T-cell (primary cell): ENCODE results near the gene HECTD1. TPM values are rescaled to one million over a fixed set of nuclear protein-coding genes. Genes with fewer than 3 reads are reported as not detected.
"Not testable (repeated sequence)": the region's sequence is repeated elsewhere in the genome, so short reads cannot be mapped to it uniquely, and the experiment has no call there.

Experiments
- ATAC-seq, 4 experiments: fragments of 200-7000 bp in 3 of 4; fragments of 150-1000 bp in 1 of 4; cut with Tn5 transposase; replicated peaks in 1 of 4; 1 replicate in 3 of 4; 2 replicates in 1 of 4; pipeline ENCODE4 v1.10.0; 2021; ENCODE audit warnings: moderate library complexity in 3 of 4, mild to moderate bottlenecking in 2 of 4, moderate number of reproducible peaks in 1 of 4
- CTCF ChIA-PET, 2 donors: fragments of 300-600 bp; sonication (Branson Sonifier 250); formaldehyde crosslinking; loops; one replicate each; lab custom pipeline; 2022; ENCODE audit warnings: antibody characterized with exemption in 2 of 2; lab: Charles Lee
- POLR2A ChIA-PET, 2 donors: fragments of 300-600 bp; sonication (Branson Sonifier 250); formaldehyde crosslinking; loops; one replicate each; lab custom pipeline; 2022; ENCODE audit warnings: antibody characterized with exemption in 2 of 2; lab: Charles Lee
- DNase-seq, 35 experiments: peaks; one replicate each; pipeline versions ENCODE4 v3.0.0 to v3.0.0-alpha.2; 2013 to 2023
- H3K27ac ChIP-seq: one replicate; pipeline ENCODE4 v1.5.1; 2013; ENCODE audit warnings: low read length
- H3K27me3 ChIP-seq, 2 experiments: replicated peaks in 1 of 2; 1 replicate in 1 of 2; 2 replicates in 1 of 2; pipeline versions ENCODE4 v1.6.1 to v1.7.0; 2013; ENCODE audit warnings: low read length in 1 of 2, mixed read lengths in 1 of 2; ENCODE audit not compliant: control insufficient read depth in 2 of 2, insufficient read depth in 2 of 2; ENCODE audit errors: extremely low read depth in 1 of 2
- H3K36me3 ChIP-seq, 2 donors: 1 replicate in 1 of 2; 2 replicates in 1 of 2; pipeline versions ENCODE4 v1.6.1 to v1.7.0; 2013; ENCODE audit warnings: low read length in 1 of 2; ENCODE audit not compliant: control insufficient read depth in 2 of 2, insufficient read depth in 1 of 2; ENCODE audit errors: extremely low read depth in 1 of 2
- H3K4me1 ChIP-seq, 2 experiments: 1 replicate in 1 of 2; 2 replicates in 1 of 2; pipeline versions ENCODE4 v1.6.1 to v1.7.0; 2013; ENCODE audit warnings: low read length in 2 of 2, mixed read lengths in 1 of 2; ENCODE audit not compliant: insufficient read depth in 2 of 2, control insufficient read depth in 1 of 2; ENCODE audit errors: extremely low read depth in 1 of 2
- H3K4me3 ChIP-seq, 2 donors: 1 replicate in 1 of 2; 2 replicates in 1 of 2; pipeline versions ENCODE4 v1.5.1 to v1.7.0; 2013; ENCODE audit warnings: mild to moderate bottlenecking in 2 of 2, low read length in 1 of 2, moderate library complexity in 1 of 2; ENCODE audit not compliant: control insufficient read depth in 1 of 2; ENCODE audit errors: extremely low read depth in 1 of 2
- H3K9me3 ChIP-seq: 2 replicates; pipeline ENCODE4 v1.7.0; 2013
- H3K27ac Mint-ChIP-seq, 2 donors: one replicate each; pipeline ENCODE4 v1.8.0; 2020 to 2021; ENCODE audit warnings: mild to moderate bottlenecking in 2 of 2, mixed read lengths in 2 of 2
- H3K27me3 Mint-ChIP-seq, 2 donors: one replicate each; pipeline ENCODE4 v1.8.0; 2021 to 2022; ENCODE audit warnings: mixed read lengths in 2 of 2
- H3K36me3 Mint-ChIP-seq: one replicate; pipeline ENCODE4 v1.8.0; 2021; ENCODE audit warnings: mixed read lengths
- H3K4me1 Mint-ChIP-seq, 3 donors: one replicate each; pipeline ENCODE4 v1.8.0; 2020 to 2022; ENCODE audit warnings: mixed read lengths in 3 of 3, mild to moderate bottlenecking in 1 of 3
- H3K4me3 Mint-ChIP-seq, 3 donors: one replicate each; pipeline ENCODE4 v1.8.0; 2020 to 2022; ENCODE audit warnings: mild to moderate bottlenecking in 3 of 3, mixed read lengths in 3 of 3, moderate library complexity in 3 of 3
- H3K9me3 Mint-ChIP-seq, 3 donors: one replicate each; pipeline ENCODE4 v1.8.0; 2020 to 2022; ENCODE audit warnings: mixed read lengths in 3 of 3
- WGBS: methylation state at CpG from one replicate; pipeline ENCODE4 v1.1.5; 2013; ENCODE audit warnings: missing lambda C conversion rate; ENCODE audit not compliant: insufficient coverage; 5-methylcytosine and 5-hydroxymethylcytosine counted together
- total RNA-seq, 35 experiments: library from RNA in 6 of 35; stranded (reverse) in 6 of 35; fragments of 120-200 nt in 1 of 35; gene quantifications; one replicate each; pipeline versions ENCODE4 v1.2.1 to v1.2.4 and lab custom pipeline; 2013 to 2026

Gene HECTD1
- total RNA-seq, 5 donors from 2014 or later (not counting 1 experiment from before 2014, with no cell fraction given): 118 to 194 (median 132) TPM

DNA sequence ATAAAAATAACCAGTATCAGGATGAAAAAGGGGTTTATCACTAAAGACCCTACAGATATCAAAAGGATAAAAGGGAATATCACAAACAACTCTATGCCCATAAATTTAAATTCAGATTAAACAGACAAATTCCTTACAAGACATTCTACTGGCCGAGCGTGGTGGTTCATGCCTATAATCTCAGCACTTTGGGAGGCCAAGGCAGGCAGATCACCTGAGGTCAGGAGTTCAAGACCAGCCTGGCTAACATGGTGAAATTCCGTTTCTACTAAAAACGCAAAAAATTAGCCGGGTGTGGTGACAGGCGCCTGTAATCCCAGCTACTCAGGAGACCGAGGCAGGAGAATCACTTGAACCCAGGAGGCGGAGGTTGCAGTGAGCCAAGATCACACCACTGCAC is 15.0 kb downstream of the HECTD1 start:
- H3K27ac ChIP-seq, DNase-seq, H3K4me3 Mint-ChIP-seq, H3K4me1 ChIP-seq, ATAC-seq, CTCF ChIA-PET, H3K9me3 ChIP-seq, H3K27me3 Mint-ChIP-seq, POLR2A ChIA-PET, H3K27ac Mint-ChIP-seq, H3K4me3 ChIP-seq, H3K9me3 Mint-ChIP-seq, H3K27me3 ChIP-seq: not testable (repeated sequence)
- 100% methylated on average over 6 of the region's 8 CpGs for WGBS
- H3K36me3 Mint-ChIP-seq: peaks cover 28% of the 10 kb centered on the region
- peaks cover 0 to 24% of the 10 kb centered on the region in 2 donors for H3K36me3 ChIP-seq
- H3K4me1 Mint-ChIP-seq: peaks cover 57 to 58% (median 58%) of the 10 kb centered on the region in 3 donors

DNA sequence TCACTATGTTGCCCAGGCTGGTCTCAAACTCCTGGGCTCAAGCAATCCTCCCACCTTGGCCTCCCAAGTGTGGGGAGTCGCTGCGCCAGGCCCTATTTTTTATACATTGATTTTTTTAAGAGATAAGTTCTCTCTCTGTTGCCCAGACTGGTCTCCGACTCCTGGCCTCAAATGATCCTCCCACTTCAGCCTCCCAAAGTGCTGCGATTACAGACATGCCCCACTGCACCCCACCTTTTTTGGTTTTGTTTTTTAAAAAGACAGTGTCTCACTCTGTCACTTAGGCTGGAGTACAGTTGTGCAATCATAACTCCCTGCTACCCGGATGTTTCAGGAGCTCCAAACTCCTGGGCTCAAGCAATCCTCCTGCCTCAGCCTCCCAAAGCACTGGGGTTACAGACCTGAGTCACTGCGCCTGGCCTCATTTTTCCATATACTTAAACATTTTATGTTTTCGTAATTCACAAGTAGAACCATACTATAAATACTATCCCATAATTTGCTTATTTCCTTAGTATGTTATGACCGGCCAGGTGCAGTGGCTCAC is 16.8 kb downstream of the HECTD1 start:
- Mint-ChIP-seq H3K9me3 (no peaks in the 10 kb centered on the region), H3K27ac (no peak overlapping the region), H3K27me3 (no peaks in the 10 kb centered on the region), H3K36me3 (peaks cover 24% of the 10 kb centered on the region), H3K4me1 (peaks cover 50 to 52% (median 52%) of the 10 kb centered on the region in 3 donors), H3K4me3 (no peak overlapping the region)
- no peaks in the 10 kb centered on the region for H3K9me3 ChIP-seq
- ChIA-PET POLR2A (no interaction called here), CTCF (interaction anchor here in 1 of 2 donors (1.1 kb wide), 1 partner anchor 13 kb away, joined by 3 read pairs; no protein-coding TSS in a partner anchor)
- DNase-seq (no peak), ATAC-seq (no peak)
- no peaks in the 10 kb centered on the region for H3K27me3 ChIP-seq
- H3K4me1 ChIP-seq: peaks cover 0 to 3% of the 10 kb centered on the region in 2 experiments
- no peak overlapping the region for H3K27ac ChIP-seq
- WGBS: 98% methylated on average over 5 of the region's 8 CpGs
- H3K4me3 ChIP-seq: no peak overlapping the region
- H3K36me3 ChIP-seq: peaks cover 0 to 15% of the 10 kb centered on the region in 2 donors

DNA sequence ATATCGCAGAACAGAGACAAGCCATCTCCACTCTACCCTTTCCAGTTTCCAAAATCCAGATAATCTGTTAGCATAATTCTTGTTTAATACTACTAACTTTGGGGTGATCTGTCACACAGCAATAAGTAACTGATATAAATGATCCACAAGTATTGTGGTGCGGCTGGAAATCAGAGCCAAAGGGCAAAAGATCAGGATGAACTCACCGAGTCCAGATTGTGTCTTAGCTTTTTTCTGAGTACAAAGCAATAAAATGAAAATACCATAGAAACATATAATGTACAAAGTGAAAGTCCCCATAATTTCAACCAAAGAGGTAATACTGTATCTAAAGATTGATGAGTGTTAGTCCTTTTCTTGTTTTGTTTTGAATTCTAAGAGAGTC is 17.4 kb downstream of the HECTD1 start:
- H3K4me3 ChIP-seq: no peak overlapping the region
- H3K36me3 ChIP-seq: peaks cover 5 to 13% of the 10 kb centered on the region in 2 donors
- H3K4me1 ChIP-seq: peaks cover 0 to 3% of the 10 kb centered on the region in 2 experiments
- H3K4me3 Mint-ChIP-seq: no peak overlapping the region
- H3K27ac ChIP-seq: no peak overlapping the region
- no peaks in the 10 kb centered on the region for H3K9me3 Mint-ChIP-seq
- no peak for DNase-seq
- WGBS: no CpG with 5 or more reads among the region's 3 CpGs
- H3K27me3 Mint-ChIP-seq: no peaks in the 10 kb centered on the region
- ChIA-PET POLR2A (no interaction called here), CTCF (interaction anchor here in 1 of 2 donors (1.1 kb wide), 1 partner anchor 13 kb away, joined by 3 read pairs; no protein-coding TSS in a partner anchor)
- peaks cover 25% of the 10 kb centered on the region for H3K36me3 Mint-ChIP-seq
- no peak for ATAC-seq
- H3K9me3 ChIP-seq: no peaks in the 10 kb centered on the region
- H3K27me3 ChIP-seq: no peaks in the 10 kb centered on the region
- peaks cover 47 to 49% (median 48%) of the 10 kb centered on the region in 3 donors for H3K4me1 Mint-ChIP-seq
- H3K27ac Mint-ChIP-seq: no peak overlapping the region

DNA sequence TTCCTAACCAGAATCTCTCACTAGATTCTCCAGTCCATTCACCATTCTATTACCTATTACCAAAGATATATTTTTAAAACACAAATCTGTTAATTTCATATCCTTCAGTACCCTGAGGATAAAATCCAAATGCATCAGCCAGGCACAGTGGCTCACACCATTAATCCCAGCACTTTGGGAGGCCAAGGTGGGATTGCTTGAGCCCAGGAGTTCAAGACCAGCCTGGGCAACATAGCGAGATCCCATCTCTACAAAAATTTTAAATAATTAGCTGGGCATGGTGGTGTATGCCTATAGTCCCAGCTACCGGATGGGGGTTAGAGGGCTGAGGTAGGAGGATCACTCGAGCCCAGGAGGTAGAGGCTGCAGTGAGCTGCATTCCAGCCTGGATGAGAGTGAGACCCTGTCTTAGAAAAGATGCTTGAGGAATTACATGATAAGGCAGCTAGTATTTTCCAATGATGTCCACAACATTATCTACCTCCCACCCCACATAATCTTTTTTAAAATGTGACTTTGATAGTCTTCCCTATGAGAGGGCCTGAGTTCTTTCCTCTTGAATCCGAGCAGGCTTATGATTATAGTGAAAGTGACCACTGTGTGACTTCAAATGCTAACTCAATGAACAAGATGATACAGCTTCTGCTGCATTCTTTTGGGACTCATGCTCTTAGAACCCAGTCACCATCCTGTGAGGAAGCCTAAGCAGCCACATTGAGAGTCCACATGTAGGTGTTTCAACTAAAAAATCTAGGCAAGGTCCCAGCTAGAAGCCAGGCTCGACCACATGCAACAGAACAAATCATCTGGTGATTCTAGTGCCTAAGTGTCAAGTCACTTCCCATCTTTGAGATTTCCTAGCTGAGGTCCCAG is 18.0 kb downstream of the HECTD1 start:
- H3K27me3 ChIP-seq: no peaks in the 10 kb centered on the region
- no peak for ATAC-seq
- H3K4me1 ChIP-seq: peaks cover 0 to 3% of the 10 kb centered on the region in 2 experiments
- no peak overlapping the region for H3K27ac Mint-ChIP-seq
- ChIA-PET POLR2A (no interaction called here), CTCF (no interaction called here)
- no peak for DNase-seq
- H3K9me3 Mint-ChIP-seq: no peaks in the 10 kb centered on the region
- H3K4me3 ChIP-seq: no peak overlapping the region
- H3K27me3 Mint-ChIP-seq: no peaks in the 10 kb centered on the region
- WGBS: 67% methylated on average over 3 of the region's 5 CpGs
- no peak overlapping the region for H3K4me3 Mint-ChIP-seq
- H3K27ac ChIP-seq: no peak overlapping the region
- peaks cover 27% of the 10 kb centered on the region for H3K36me3 Mint-ChIP-seq
- H3K4me1 Mint-ChIP-seq: peaks cover 44 to 47% (median 45%) of the 10 kb centered on the region in 3 donors
- no peaks in the 10 kb centered on the region for H3K9me3 ChIP-seq
- H3K36me3 ChIP-seq: peaks cover 5 to 10% of the 10 kb centered on the region in 2 donors

DNA sequence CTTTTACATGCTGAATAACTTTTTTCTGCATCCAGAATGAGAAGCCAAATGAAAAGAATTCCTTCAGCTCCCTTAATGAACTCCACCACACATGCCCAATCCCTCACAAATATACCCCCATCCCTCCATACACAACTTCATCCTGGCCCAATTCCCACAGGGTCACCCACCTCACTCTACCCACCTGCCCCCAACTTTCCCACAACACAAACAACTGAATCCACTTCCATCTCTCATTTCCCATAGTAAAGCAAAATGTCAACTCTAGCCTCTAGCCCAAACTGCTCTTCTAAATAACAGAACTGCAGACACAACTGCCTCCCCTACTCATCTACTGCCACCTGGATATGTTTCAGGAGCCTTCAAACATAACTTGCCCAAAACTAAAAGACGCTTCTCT is 18.8 kb downstream of the HECTD1 start:
- no peak overlapping the region for H3K27ac ChIP-seq
- H3K9me3 Mint-ChIP-seq: no peaks in the 10 kb centered on the region
- ATAC-seq (no peak), DNase-seq (no peak)
- H3K27ac Mint-ChIP-seq: no peak overlapping the region
- no peaks in the 10 kb centered on the region for H3K9me3 ChIP-seq
- POLR2A ChIA-PET: no interaction called here
- H3K27me3 Mint-ChIP-seq: no peaks in the 10 kb centered on the region
- peaks cover 0 to 3% of the 10 kb centered on the region in 2 experiments for H3K4me1 ChIP-seq
- no peak overlapping the region for H3K4me3 ChIP-seq
- CTCF ChIA-PET: interaction anchor here in 1 of 2 donors (0.7 kb wide), 1 partner anchor 142 kb away, joined by 3 read pairs; no protein-coding TSS in a partner anchor
- peaks cover 39 to 47% (median 42%) of the 10 kb centered on the region in 3 donors for H3K4me1 Mint-ChIP-seq
- H3K36me3 ChIP-seq: peaks cover 5 to 10% of the 10 kb centered on the region in 2 donors
- no peaks in the 10 kb centered on the region for H3K27me3 ChIP-seq
- 92% methylated on average over 1 of the region's 1 CpG for WGBS
- H3K4me3 Mint-ChIP-seq: no peak overlapping the region
- H3K36me3 Mint-ChIP-seq: peaks cover 25% of the 10 kb centered on the region

DNA sequence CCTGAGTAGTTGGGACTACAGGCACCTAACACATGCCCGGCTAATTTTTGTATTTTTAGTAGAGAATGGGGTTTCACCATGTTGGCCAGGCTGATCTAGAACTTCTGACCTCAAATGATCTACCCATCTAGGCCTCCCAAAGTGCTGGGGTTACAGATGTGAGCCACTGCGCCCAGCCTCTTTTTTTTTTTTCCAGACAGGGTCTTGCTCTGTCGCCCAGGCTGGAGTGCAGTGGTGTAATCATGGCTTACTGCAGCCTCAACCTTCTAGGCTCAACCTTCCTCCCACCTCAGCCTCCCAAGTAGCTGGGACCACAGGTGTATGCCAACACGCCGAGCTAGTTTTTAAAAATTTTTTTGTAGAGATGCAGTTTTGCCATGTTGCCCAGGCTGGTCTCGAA is 25.6 kb downstream of the HECTD1 start:
- Mint-ChIP-seq H3K36me3 (peaks cover 17% of the 10 kb centered on the region), H3K4me1 (peaks cover 22 to 28% (median 27%) of the 10 kb centered on the region in 3 donors)
- CTCF ChIA-PET: interaction anchor here in 1 of 2 donors (0.7 kb wide), 1 partner anchor 27 kb away, joined by 4 read pairs; no protein-coding TSS in a partner anchor
- H3K4me3 Mint-ChIP-seq, H3K9me3 Mint-ChIP-seq, H3K4me3 ChIP-seq, H3K27ac Mint-ChIP-seq, POLR2A ChIA-PET, ATAC-seq, DNase-seq, H3K9me3 ChIP-seq, H3K27me3 ChIP-seq, H3K4me1 ChIP-seq, H3K27ac ChIP-seq, H3K27me3 Mint-ChIP-seq: not testable (repeated sequence)
- WGBS: no CpG with 5 or more reads among the region's 6 CpGs
- peaks cover 5 to 15% of the 10 kb centered on the region in 2 donors for H3K36me3 ChIP-seq
